CD4-positive, alpha-beta T cell treated with Interleukin-6 for 4 hours (primary cell): ENCODE results near the gene MARCHF2.
A peak's percentile ranks its signal among the peaks of the same experiment; 100 is the strongest.
"Not testable (repeated sequence)": the region's sequence is repeated elsewhere in the genome, so short reads cannot be mapped to it uniquely, and the experiment has no call there.

Experiments
- DNase-seq: peaks from one replicate; pipeline ENCODE4 v3.0.0-alpha.2; 2020; ENCODE audit warnings: mixed read lengths

MARCHF2 gene, protein sequence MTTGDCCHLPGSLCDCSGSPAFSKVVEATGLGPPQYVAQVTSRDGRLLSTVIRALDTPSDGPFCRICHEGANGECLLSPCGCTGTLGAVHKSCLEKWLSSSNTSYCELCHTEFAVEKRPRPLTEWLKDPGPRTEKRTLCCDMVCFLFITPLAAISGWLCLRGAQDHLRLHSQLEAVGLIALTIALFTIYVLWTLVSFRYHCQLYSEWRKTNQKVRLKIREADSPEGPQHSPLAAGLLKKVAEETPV

DNA sequence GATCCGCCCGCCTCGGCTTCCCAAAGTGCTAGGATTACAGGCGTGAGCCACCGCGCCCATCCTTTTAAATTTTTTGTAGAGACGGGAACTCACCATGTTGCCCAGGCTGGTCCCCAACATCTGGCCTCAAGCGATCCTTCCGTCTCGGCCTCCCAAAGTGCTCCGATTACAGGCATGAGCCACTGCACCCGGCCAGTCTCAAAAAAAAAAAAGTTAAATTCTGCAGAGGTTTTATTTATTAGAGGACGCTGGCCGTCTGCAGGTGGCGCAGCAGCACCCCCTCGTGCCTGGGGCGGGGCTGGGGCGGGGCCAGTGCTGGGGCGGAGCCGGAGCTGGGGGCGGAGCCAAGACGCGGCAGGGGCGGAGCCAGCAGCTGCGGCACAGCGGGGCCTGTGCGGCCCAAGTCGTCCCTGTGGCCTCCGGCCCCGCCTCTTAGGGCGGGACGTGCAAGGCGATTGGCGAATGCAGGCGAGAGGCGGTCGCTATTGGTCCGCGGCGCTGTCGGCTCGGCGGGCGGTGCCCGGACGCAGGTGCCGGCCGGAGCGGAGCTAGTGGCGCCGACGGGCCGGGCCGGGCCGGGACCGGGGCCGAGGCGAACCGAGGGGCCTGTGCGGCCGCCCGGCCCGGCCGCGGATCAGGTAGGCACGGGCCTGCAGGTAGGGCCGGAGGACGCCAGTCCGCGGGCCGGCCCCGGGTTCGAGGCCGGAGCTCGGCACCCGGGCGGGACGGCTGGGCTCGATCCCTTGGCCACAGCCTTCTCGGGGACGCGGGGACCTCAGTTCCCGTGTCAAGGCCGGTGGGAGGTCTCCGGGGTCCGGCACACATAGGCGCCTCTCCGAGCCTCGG is at the start of gene MARCHF2:
Gene MARCHF2, plus strand, starts transcription at position 523 of the 846 bp plus-strand sequence. CDS start 8,536 bp downstream, outside the sequence.
- peak; percentile 96 for DNase-seq

DNA sequence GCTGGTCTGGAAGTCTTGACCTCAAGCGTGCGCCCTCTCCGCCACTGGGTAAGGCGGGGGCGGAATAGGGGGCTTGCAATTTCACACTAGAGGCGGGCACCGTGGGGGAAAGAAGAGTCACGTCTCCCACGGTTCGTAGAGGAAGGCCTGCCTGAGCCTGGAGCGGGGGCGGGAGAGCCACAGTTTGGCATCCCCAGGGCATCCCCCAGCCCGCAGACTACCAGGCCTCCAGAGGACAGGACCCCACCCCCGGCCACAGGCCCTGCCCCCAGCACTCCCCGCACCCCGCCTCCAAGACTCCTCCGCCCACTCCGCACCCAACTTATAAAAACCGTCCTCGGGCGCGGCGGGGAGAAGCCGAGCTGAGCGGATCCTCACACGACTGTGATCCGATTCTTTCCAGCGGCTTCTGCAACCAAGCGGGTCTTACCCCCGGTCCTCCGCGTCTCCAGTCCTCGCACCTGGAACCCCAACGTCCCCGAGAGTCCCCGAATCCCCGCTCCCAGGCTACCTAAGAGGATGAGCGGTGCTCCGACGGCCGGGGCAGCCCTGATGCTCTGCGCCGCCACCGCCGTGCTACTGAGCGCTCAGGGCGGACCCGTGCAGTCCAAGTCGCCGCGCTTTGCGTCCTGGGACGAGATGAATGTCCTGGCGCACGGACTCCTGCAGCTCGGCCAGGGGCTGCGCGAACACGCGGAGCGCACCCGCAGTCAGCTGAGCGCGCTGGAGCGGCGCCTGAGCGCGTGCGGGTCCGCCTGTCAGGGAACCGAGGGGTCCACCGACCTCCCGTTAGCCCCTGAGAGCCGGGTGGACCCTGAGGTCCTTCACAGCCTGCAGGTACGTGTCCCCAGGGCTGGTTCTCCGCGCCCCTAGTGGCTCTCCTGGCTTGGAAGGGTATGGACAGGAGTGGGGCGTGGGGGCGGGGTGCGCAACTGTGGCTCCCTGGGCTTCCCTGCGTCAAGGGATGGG is 49.0 kb upstream of the MARCHF2 start, which contains the start of gene ANGPTL4:
Gene ANGPTL4, plus strand, starts transcription at position 353 of the 969 bp plus-strand sequence. Its CDS starts 167 bp downstream, at position 520.
- DNase-seq = peak; percentile 63

DNA sequence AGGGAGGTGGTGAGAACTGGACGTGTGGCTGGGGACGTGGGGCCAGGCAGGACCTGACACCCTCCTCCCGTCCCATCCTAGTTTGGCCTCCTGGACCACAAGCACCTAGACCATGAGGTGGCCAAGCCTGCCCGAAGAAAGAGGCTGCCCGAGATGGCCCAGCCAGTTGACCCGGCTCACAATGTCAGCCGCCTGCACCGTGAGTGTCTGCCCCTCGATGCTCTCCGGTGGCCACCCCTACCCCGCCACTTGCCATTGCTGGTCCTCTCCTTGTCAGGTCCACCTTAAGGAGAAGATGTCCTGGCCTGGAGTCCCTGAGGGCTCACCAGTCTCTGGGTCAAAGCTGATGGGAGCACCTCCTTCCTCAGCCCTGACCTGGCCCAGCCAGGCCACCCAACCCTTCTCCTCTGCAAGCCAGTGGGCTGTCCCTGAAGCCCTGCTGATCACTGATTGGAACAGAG is 47.0 kb upstream of the MARCHF2 start:
- no peak for DNase-seq

DNA sequence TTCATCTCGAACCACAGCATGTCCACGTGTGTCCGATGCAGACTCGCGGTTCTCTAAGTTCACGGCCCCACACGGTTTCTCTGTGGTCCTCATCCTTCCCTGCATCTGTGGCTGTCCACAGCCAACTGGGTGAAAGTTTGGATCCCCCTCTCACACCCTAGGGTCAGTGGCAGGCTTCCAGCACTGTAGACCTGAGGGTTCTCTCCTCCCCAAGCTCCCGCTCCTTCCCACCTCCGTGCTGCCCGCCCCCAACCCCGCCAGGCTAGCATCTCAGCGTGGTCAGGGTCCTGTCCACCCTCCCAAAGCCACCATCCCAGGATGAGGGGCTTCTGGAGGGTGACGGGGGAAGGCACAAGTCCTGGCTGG is 46.2 kb upstream of the MARCHF2 start:
- no peak for DNase-seq

DNA sequence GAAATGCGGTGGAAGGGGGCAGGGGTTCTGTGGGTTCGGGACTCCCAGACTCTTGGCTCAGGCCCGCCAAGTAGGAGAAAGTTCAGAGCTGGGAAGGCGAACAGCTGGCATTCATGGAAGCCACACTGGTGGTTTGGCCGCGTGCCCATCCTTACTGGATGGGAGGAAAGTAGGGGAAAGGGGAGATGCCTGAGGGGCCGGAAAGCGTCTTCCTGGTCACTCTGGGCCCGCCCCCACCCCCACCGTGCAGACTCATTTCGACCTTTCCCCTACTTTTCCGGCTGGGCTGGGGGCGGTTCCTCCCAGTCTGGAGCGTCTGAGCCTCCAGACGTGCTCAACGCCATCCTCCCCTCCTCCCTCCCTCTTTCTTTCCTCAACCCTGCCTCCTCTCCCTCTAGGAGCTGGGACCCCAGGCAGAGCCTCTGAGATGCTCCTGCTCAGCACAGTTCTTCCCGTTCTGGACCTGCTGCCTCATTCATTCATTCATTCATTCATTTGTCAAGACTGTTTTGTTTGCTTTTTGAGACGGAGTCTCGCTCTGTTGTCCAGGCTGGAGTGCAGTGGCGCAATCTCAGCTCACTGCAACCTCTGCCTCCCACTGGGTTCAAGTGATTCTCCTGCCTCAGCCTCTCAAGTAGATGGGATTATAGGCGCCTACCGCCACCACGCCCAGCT is 45.6 kb upstream of the MARCHF2 start:
- no peak for DNase-seq

DNA sequence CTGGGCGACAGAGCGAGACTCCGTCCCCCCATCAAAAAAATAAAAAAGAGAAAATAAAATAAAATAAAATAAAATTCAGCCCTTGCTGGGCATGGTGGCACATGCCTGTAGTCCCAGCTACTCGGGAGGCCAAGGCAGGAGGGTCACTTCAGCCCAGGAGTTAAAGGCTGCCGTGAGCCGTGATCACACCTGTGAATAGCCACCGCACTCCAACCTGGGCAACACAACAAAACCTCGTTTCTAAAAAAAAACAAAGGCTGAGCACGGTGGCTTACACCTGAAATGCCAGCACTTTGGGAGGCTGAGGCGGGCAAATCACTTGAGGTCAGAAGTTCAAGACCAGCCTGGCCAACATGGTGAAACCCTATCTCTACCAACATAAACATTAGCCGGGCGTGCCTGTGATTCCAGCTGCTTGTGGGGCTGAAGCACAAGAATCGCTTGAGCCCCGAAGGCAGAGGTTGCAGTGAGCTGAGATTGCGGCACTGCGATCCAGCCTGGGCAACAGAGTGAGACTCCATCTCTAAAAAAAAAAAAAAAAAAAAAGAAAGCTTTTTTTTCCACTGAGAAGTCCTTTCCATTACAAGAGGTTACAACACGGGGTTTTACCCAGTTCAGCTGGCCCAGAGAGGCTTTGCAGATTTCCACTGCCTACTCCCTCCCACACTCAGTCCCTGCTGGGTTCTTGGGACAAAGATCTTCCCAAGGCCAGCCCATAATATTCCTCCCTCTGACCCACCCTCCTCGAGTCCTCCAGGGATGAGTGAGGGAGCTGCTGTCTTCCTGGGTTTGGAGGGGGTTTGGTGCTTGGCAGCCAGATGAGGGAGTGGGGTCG is 42.7 kb upstream of the MARCHF2 start:
- no peak for DNase-seq

DNA sequence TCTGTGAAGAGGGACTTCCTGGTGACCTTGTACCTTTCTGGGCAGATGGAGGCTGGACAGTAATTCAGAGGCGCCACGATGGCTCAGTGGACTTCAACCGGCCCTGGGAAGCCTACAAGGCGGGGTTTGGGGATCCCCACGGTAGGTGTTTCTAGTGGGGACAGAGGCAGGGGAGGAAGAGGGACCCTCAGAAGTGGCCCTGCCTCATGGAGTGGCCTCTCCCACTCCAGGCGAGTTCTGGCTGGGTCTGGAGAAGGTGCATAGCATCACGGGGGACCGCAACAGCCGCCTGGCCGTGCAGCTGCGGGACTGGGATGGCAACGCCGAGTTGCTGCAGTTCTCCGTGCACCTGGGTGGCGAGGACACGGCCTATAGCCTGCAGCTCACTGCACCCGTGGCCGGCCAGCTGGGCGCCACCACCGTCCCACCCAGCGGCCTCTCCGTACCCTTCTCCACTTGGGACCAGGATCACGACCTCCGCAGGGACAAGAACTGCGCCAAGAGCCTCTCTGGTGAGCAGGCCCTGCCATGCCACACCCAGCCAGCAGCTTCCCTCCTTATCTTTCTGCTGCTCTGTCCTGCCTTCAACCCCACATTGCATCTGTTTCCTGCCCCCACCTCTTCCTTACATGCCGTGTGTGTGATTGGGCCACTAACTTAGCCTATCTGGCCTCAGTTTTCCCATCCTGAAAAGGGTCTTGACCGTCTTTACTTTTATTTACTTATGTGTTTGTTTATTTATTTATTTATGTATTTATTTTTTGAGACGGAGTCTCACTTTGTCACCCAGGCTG is 41.9 kb upstream of the MARCHF2 start:
- no peak for DNase-seq

DNA sequence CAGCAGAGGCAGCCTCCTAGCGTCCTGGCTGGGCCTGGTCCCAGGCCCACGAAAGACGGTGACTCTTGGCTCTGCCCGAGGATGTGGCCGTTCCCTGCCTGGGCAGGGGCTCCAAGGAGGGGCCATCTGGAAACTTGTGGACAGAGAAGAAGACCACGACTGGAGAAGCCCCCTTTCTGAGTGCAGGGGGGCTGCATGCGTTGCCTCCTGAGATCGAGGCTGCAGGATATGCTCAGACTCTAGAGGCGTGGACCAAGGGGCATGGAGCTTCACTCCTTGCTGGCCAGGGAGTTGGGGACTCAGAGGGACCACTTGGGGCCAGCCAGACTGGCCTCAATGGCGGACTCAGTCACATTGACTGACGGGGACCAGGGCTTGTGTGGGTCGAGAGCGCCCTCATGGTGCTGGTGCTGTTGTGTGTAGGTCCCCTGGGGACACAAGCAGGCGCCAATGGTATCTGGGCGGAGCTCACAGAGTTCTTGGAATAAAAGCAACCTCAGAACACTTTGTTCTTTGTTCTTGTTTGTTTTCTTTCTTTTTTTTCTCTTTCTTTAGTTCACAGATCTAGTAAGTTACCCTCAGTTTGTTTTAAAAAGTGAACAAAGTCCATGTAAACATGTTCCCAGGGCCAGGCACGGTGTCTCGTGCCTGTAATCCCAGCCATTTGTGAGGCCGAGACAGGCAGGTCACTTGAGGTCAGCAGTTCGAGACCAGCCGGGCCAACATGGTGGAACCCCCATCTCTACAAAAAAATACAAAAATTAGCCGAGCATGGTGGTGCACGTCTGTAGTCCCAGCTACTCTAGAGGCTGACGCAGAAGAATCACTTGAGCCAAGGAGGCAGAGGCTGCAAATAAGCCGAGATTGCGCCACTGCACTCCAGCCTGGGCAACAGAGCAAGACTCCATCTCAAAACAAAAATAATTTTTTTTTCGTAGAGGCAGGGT is 39.0 kb upstream of the MARCHF2 start:
- DNase-seq = no peak

DNA sequence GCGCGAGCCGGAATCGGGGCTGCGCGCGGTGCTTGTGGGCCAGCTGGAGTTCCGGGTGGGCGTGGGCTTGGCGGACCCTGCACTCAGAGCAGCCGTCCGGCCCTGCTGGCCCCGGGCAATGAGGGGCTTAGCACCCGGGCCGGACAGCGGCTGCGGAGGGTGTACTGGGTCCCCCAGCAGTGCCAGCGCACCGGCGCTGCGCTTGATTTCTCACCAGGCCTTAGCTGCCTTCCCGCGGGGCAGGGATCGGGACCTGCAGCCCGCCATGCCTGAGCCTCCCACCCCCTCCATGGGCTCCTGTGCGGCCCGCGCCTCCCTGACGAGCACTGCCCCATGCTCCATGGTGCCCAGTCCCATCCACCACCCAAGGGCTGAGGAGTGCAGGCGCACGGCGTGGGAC is 37.3 kb upstream of the MARCHF2 start:
- DNase-seq = not testable (repeated sequence)

DNA sequence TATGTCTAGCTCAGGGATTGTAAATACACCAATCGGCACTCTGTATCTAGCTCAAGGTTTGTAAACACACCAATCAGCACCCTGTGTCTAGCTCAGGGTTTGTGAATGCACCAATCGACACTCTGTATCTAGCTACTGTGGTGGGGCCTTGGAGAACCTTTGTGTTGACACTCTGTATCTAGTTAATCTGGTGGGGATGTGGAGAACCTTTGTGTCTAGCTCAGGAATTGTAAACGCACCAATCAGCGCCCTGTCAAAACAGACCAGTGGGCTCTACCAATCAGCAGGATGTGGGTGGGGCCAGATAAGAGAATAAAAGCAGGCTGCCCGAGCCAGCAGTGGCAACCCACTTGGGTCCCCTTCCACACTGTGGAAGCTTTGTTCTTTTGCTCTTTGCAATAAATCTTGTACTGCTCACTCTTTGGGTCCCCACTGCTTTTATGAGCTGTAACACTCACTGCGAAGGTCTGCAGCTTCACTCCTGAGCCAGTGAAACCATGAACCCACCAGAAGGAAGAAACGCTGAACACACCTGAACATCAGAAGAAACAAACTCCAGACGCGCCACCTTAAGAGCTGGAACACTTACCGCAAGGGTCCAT is 36.6 kb upstream of the MARCHF2 start:
- not testable (repeated sequence) for DNase-seq

DNA sequence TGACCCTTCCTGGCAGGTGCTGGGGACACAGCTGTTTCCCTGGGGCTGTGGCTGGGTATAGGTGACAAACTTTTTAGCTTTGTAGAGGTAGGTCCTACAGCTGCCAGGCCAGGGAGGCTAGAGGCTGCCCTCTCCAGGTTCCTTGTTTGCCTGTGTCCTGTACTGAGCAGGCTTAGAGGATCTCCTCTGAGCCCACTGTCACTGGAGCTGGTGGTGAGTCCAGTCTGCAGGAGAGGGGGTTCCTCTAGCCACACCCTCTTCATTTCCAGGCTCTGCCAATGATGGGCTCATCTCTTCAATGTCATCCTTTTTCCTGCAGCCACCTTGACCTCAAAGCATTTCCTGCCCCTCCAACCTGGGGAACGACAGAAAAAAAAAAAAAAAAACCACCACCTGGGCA is 35.5 kb upstream of the MARCHF2 start:
- DNase-seq = no peak

DNA sequence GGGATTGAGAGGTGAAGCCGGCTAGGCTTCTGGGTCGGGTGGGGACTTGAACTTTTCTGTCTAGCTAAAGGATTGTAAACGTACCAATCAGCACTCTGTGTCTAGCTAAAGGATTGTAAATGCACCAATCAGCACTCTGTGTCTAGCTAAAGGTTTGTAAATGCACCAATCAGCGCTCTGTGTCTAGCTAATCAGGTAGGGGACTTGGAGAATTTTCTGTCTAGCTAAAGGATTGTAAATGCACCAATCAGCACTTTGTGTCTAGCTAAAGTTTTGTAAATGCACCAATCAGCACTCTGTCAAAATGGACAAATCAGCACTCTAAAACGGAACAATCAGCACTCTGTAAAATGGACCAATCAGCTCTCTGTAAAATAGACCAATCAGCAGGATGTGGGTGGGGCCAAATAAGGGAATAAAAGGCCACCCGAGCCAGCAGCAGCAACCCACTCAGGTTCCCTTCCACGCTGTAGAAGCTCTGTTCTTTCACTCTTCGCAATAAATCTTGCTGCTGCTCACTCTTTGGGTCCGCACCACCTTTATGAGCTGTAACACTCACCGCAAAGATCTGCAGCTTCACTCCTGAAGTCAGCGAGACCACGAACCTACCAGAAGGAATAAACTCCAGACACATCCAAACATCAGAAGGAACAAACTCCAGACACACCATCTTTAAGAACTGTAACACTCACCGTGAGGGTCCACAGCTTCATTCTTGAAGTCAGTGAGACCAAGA is 33.8 kb upstream of the MARCHF2 start:
- not testable (repeated sequence) for DNase-seq

DNA sequence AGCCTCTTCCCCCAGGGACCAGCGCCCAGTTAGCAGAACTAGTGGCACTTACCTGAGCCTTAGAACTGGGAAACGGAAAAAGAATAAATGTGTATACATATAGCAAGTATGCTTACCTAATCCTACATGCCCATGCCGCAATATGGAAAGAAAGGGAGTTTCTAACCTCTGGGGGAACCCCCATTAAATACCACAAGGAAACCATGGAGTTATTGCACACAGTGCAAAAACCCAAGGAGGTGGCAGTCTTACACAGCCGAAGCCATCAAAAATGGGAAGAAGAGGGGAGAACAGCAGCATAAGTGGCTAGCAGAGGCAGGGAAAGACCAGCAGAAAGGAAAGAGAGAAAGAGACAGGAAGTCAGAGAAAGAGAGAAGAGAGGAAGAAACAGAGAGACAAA is 28.5 kb upstream of the MARCHF2 start:
- not testable (repeated sequence) for DNase-seq

DNA sequence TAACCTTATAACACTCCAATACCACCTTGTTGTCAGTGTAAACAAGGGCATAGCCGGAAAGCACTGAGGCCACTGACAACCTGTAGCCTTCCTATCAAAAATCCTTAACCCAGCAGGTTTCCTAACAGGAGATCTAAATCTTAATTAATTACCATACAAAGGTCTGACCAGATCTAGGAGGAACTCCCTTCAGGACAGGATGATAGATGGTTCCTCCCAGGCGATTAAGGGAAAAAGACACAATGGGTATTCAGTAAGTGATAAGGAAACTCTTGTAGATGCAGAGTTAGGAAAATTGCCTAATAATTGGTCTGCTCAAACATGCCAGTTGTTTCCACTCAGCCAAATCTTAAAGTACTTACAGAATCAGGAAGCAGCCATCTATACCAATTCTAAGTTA is 28.0 kb upstream of the MARCHF2 start:
- not testable (repeated sequence) for DNase-seq

DNA sequence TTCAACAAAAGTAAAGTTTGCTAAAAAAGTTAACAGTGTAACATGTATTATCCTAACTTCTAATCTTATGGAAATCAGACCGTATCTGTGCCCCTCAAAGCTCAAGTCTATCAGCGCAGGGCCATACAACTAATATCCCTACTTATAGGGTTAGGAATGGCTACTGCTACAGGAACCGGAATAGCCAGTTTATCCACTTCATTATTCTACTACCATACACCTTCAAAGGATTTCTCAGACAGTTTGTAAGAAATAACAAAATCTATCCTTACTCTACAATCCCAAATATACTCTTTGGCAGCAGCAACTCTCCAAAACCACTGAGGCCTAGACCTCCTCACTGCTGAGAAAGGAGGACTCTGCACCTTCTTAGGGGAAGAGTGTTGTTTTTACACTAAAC is 27.5 kb upstream of the MARCHF2 start:
- not testable (repeated sequence) for DNase-seq

DNA sequence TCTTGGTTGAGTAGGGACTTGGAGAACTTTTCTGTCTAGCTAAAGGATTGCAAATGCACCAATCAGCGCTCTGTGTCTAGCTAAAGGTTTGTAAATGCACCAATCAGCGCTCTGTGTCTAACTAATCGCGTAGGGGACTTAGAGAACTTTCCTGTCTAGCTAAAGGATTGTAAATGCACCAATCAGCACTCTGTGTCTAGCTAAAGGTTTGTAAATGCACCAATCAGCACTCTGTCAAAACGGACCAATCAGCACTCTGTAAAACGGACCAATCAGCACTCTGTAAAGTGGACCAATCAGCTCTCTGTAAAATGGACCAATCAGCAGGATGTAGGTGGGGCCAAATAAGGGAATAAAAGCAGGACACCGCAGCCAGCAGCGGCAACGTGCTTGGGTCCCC is 26.7 kb upstream of the MARCHF2 start:
- DNase-seq = not testable (repeated sequence)

DNA sequence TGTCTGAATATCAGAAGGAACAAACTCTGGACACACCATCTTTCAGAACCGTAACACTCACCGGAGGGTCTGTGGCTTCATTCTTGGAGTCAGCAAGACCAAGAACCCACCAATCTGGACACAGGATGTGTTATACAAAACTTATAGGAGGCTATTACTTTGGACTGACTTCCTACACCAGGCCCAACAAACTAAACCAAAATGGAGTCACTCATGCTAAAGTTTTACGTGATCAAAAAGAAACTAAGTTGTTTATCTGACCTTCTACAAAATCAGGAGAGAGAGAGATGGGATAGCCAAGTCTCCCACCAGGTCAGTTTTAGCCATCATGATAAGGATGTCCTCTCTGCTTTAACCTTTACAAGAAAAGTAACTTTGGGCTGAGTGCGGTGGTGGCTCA is 26.1 kb upstream of the MARCHF2 start:
- DNase-seq = no peak
